ENCODE measurements around the gene CTDP1. TPM values are rescaled to one million over a fixed set of nuclear protein-coding genes. Genes with fewer than 3 reads are reported as not detected.

CTDP1 gene
- total RNA-seq, 4 donors from 2014 or later, result 20.7 to 36.2 (median 25.8) TPM

DNA sequence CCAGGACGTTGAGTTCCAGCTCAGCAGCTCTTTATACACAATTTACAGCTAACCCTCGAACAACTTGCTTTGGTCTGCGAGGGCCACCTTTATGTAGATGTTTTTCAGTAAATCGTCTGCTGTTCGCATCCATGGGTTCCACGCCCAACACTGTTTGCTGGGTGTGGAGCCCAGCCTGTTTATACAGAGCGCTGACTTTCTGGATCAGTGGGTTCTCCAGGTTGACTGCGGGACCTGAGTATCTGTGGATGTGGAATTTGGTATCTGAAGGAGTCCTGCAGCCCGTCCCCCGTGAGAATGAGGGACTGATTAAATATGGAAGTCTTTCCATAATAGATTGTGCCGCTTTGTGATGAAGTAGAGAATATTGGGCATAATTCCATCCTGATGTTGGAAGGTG, 2.9 kb downstream of the CTDP1 start:
- H3K4me1 ChIP-seq, result peaks cover 6 to 27% (median 17%) of the 10 kb centered on the region in 4 donors
- H3K27ac ChIP-seq, result no peak overlapping the region

DNA sequence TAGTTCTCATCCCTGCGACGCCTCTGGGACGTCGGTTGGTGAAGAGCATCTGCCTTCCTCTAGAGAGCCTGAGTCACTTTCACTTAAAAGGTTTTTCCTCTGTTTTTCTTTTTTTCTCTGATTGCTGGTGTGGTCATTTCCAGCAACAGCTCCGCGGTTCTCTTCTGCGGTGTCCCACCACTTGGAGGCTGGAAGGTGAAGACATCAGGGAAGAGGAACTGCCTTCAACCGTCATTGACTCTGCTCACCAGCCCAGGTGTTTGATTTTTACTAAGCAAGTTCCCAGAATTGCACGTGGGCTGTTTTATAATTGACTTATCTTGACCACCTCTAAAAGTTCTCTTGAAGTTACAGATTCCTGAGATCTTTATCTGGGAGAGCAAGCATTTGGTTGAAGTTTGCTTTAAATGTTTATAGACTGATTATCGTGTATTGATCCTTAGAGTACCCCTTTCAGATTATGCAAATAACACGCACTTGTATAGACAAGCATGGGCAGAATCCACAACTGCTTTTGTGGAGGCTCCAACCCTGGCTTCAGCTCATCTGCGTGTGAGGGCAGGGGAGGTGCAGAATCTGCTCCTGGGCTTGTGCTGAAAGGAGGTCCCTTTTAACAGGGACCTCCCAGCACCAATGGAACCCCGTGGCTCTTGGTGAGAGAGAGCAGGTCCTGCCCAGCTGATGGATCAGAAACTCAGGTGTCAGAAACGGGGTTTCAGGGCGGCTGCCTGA, 3.5 kb downstream of the CTDP1 start:
- TF ChIP-seq POLR2A (IDR thresholded peaks at IDR 0.05), result no peak
- TF ChIP-seq, protein P1, sequence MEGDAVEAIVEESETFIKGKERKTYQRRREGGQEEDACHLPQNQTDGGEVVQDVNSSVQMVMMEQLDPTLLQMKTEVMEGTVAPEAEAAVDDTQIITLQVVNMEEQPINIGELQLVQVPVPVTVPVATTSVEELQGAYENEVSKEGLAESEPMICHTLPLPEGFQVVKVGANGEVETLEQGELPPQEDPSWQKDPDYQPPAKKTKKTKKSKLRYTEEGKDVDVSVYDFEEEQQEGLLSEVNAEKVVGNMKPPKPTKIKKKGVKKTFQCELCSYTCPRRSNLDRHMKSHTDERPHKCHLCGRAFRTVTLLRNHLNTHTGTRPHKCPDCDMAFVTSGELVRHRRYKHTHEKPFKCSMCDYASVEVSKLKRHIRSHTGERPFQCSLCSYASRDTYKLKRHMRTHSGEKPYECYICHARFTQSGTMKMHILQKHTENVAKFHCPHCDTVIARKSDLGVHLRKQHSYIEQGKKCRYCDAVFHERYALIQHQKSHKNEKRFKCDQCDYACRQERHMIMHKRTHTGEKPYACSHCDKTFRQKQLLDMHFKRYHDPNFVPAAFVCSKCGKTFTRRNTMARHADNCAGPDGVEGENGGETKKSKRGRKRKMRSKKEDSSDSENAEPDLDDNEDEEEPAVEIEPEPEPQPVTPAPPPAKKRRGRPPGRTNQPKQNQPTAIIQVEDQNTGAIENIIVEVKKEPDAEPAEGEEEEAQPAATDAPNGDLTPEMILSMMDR (IDR thresholded peaks at IDR 0.05), result no peak
- Histone ChIP-seq H3K4me1 (peaks cover 3 to 27% (median 15%) of the 10 kb centered on the region in 4 donors), H3K4me3 (no peak overlapping the region)

More for the DNA sequence above, 2.9 kb downstream of the CTDP1 start:
- DNase-seq, result peak in 1 of 3 donors; percentile 37
- Histone ChIP-seq H3K27me3 (no peaks in the 10 kb centered on the region), H3K36me3 (peaks cover 0 to 5% (median 0%) of the 10 kb centered on the region in 3 donors), H3K9me3 (no peaks in the 10 kb centered on the region), H3K4me3 (no peak overlapping the region)
- TF ChIP-seq POLR2A (IDR thresholded peaks at IDR 0.05), result no peak
- TF ChIP-seq, protein P1 (IDR thresholded peaks at IDR 0.05), result no peak

DNA sequence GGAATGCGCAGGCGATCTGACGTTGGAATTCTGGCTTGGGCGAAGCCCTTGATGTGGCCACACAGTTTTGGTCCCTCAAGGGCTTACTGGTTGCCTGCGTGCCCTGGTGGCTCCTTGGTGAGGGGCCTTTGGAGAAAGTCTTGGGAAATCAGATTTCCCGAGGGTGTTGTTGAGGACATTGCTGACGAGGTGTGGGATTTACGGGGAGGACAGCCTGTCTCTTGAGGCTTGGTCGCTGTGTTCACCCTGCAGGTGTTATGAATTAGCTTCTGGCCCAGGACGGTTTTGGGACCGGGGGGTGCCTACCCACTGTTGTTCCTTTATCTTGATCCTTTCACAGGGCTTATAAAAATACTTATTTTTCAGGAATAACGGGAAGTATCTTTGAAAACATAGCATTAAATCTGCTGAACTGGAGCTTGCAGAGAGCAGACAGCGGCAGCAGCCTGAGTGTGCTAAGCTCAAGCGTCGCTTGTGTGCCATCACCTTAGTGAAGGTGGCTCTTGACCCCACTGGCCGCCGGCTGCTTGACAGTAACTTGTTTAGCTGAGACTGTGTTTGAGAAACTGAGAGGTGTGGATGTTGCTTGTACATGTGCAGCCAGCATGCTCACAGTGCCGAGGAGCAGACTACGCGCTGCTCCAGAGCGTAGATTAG, 4.2 kb downstream of the CTDP1 start:
- H3K36me3 ChIP-seq, result peaks cover 0 to 5% (median 0%) of the 10 kb centered on the region in 3 donors
- peak in 1 of 3 donors; percentile 39 for DNase-seq
- no peaks in the 10 kb centered on the region for H3K27me3 ChIP-seq
- H3K27ac ChIP-seq, result no peak overlapping the region
- H3K9me3 ChIP-seq, result no peaks in the 10 kb centered on the region
- TF ChIP-seq, protein P1 (IDR thresholded peaks at IDR 0.05), result no peak
- no peak for TF ChIP-seq POLR2A (IDR thresholded peaks at IDR 0.05)
- H3K4me3 ChIP-seq, result no peak overlapping the region
- peaks cover 3 to 21% (median 13%) of the 10 kb centered on the region in 4 donors for H3K4me1 ChIP-seq

More for the DNA sequence above, 3.5 kb downstream of the CTDP1 start:
- peak in 2 of 3 donors; percentile 11 to 40 for DNase-seq
- H3K27me3 ChIP-seq, result no peaks in the 10 kb centered on the region
- H3K27ac ChIP-seq, result no peak overlapping the region
- peaks cover 0 to 5% (median 0%) of the 10 kb centered on the region in 3 donors for H3K36me3 ChIP-seq
- H3K9me3 ChIP-seq, result no peaks in the 10 kb centered on the region

DNA sequence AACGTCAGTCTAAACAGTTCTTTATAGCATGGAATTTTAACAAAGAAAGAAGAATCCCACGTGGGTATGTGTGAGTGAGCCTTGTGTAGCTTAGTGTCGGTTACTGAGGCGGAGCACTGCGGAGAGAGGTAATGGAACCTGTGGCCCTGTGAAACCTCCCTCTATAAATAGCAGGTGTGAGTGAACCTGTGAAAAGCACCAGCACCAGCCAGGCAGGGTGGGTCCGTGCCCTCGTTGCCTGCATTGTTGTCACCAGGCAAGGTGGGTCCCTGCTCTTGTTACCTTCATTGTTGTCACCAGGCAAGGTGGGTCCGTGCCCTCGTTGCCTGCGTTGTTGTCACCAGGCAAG, 4.7 kb downstream of the CTDP1 start:
- peak in 1 of 3 donors; percentile 42 for DNase-seq
- TF ChIP-seq POLR2A (IDR thresholded peaks at IDR 0.05), result no peak
- H3K4me1 ChIP-seq, result peaks cover 3 to 21% (median 13%) of the 10 kb centered on the region in 4 donors
- H3K4me3 ChIP-seq, result no peak overlapping the region
- peaks cover 0 to 5% (median 0%) of the 10 kb centered on the region in 3 donors for H3K36me3 ChIP-seq
- no peaks in the 10 kb centered on the region for H3K27me3 ChIP-seq
- no peaks in the 10 kb centered on the region for H3K9me3 ChIP-seq
- no peak overlapping the region for H3K27ac ChIP-seq

DNA sequence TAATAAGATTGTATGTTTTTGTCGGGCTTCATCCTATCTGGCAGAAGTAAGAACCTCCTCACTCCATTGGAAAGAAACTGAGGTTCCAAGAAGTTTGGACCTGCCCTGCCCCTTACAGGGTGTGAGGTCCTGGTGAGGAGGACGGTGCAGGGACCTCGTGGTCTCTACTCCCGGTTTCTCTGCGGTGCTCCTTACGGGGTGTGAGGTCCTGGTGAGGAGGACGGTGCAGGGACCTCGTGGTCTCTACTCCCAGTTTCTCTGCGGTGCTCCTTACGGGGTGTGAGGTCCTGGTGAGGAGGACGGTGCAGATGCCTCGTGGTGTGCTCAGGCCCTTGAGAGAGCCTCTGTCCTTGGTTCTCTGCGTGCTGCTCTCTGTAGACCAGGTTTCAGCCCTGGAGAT, 5.2 kb downstream of the CTDP1 start:
- H3K4me3 ChIP-seq, result no peak overlapping the region
- H3K9me3 ChIP-seq, result no peaks in the 10 kb centered on the region
- peaks cover 3 to 21% (median 13%) of the 10 kb centered on the region in 4 donors for H3K4me1 ChIP-seq
- TF ChIP-seq, protein P1 (IDR thresholded peaks at IDR 0.05), result no peak
- TF ChIP-seq POLR2A (IDR thresholded peaks at IDR 0.05), result no peak
- H3K36me3 ChIP-seq, result peaks cover 0 to 5% (median 0%) of the 10 kb centered on the region in 3 donors
- no peak overlapping the region for H3K27ac ChIP-seq
- no peaks in the 10 kb centered on the region for H3K27me3 ChIP-seq
- peak in 1 of 3 donors; percentile 36 for DNase-seq

DNA sequence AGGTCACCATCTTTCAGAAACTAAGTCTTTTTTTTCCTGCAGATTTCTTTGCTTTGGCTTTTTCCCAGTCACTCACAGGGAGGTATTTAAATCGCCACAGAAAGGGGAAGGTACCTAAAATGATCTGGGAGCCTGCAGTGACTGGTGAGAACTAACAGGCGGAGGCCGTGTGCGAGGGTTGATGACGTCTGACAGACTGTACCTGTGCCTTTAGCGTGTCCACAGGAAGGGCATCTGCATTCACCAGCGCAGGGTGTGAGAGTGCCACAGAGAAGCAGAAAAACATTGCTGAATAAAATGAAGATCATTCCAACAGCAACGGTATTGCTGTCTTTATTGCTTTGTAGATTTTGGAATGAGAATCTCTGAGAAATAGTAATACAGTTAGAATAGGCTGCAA, 5.7 kb downstream of the CTDP1 start:
- DNase-seq, result peak in 1 of 3 donors; percentile 37
- TF ChIP-seq, protein P1 (IDR thresholded peaks at IDR 0.05), result no peak
- TF ChIP-seq POLR2A (IDR thresholded peaks at IDR 0.05), result no peak
- peaks cover 0 to 5% (median 0%) of the 10 kb centered on the region in 3 donors for H3K36me3 ChIP-seq
- peaks cover 3 to 19% (median 13%) of the 10 kb centered on the region in 4 donors for H3K4me1 ChIP-seq
- H3K4me3 ChIP-seq, result no peak overlapping the region
- H3K27ac ChIP-seq, result no peak overlapping the region
- H3K9me3 ChIP-seq, result no peaks in the 10 kb centered on the region
- no peaks in the 10 kb centered on the region for H3K27me3 ChIP-seq
